Measurements from ENCODE around the gene S1PR3. TPM values are rescaled to one million over a fixed set of nuclear protein-coding genes. Genes with fewer than 3 reads are reported as not detected.

S1PR3 gene
- total and polyA plus RNA-seq, 9 of the 15 experiments (the other 6 are each of a cell fraction or from before 2014, with no cell fraction given): 0.03 to 2.0 (median 0.29) TPM

DNA sequence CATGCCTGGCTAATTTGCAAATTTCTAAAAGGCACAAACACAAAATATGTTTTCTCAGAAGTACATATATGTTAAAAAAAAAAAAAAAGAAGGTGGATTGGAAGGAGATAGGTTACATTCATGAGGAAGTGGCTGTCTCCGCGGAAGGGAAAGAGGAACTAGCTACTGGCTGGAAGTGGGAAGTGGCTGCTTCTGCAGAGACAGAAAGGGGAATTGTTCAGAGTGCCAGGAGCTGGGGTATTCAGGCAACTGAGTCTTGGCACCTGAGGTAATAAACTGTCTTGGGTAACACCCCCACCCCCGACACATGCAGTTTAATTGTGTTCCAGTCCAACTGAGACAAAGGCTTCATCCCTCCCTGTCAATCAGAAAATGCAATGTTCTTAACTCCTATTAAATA, 45.6 kb downstream of the S1PR3 start:
- FAIRE-seq: no peak
- no peak for ATAC-seq
- CTCF ChIA-PET (ENCODE audit: low intra/inter-chr PET ratio): no interaction called here
- no peak overlapping the region for H3K4me3 ChIP-seq
- H2AFZ ChIP-seq (ENCODE audit: low read depth, low read length): no peak overlapping the region
- no peaks in the 10 kb centered on the region for H4K20me1 ChIP-seq (replicated peaks; ENCODE audit: control insufficient read depth, insufficient read depth, low read length)
- in situ Hi-C loops (cut with MboI): no loop called here
- H3K9ac ChIP-seq (ENCODE audit: insufficient read depth in 1 of 2, low read depth in 2 of 2, low read length in 2 of 2): no peak overlapping the region
- BruUV-seq (replicated peaks): no TSS peak
- H3K9me1 ChIP-seq (ENCODE audit: control insufficient read depth, insufficient read depth, low read length): no peaks in the 10 kb centered on the region
- TF ChIP-seq, protein P1, sequence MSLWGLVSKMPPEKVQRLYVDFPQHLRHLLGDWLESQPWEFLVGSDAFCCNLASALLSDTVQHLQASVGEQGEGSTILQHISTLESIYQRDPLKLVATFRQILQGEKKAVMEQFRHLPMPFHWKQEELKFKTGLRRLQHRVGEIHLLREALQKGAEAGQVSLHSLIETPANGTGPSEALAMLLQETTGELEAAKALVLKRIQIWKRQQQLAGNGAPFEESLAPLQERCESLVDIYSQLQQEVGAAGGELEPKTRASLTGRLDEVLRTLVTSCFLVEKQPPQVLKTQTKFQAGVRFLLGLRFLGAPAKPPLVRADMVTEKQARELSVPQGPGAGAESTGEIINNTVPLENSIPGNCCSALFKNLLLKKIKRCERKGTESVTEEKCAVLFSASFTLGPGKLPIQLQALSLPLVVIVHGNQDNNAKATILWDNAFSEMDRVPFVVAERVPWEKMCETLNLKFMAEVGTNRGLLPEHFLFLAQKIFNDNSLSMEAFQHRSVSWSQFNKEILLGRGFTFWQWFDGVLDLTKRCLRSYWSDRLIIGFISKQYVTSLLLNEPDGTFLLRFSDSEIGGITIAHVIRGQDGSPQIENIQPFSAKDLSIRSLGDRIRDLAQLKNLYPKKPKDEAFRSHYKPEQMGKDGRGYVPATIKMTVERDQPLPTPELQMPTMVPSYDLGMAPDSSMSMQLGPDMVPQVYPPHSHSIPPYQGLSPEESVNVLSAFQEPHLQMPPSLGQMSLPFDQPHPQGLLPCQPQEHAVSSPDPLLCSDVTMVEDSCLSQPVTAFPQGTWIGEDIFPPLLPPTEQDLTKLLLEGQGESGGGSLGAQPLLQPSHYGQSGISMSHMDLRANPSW (CRISPR knock-in tag; IDR thresholded peaks at IDR 0.05): no peak
- TF ChIP-seq IRF2 (CRISPR knock-in tag; IDR thresholded peaks at IDR 0.05): no peak
- peak; percentile 85; the same call in 1 of the 2 replicates for TF ChIP-seq SPI1 (IDR thresholded peaks at IDR 0.05; ENCODE audit: borderline replicate concordance, low read depth, low read length)
- no peak for TF ChIP-seq CBFB (CRISPR knock-in tag; IDR thresholded peaks at IDR 0.05)
- no peak for TF ChIP-seq NCOR1 (IDR thresholded peaks at IDR 0.05)
- peak in 1 of 2 experiments; percentile 71; a peak in 1 of 4 replicates for TF ChIP-seq ETV6 (IDR thresholded peaks at IDR 0.05; ENCODE audit: borderline replicate concordance in 1 of 2, low read depth in 2 of 2, low read length in 1 of 2)
- no peak for TF ChIP-seq ETV6 (CRISPR knock-in tag; IDR thresholded peaks at IDR 0.05; ENCODE audit: borderline replicate concordance)
- no peak for TF ChIP-seq ZZZ3 (IDR thresholded peaks at IDR 0.05)
- TF ChIP-seq ZNF436 (CRISPR knock-in tag; IDR thresholded peaks at IDR 0.05): no peak
- no peak for TF ChIP-seq ZNF224 (CRISPR knock-in tag; IDR thresholded peaks at IDR 0.05)
- H3K4me1 ChIP-seq (replicated peaks in 1 of 2; ENCODE audit: control insufficient read depth in 2 of 2, insufficient read depth in 2 of 2, low read length in 2 of 2): no peaks in the 10 kb centered on the region
- H3K4me2 ChIP-seq (ENCODE audit: insufficient read depth, low read length): no peak overlapping the region
- H3K27me3 ChIP-seq (ENCODE audit: control insufficient read depth in 2 of 2, insufficient read depth in 2 of 2, low read length in 2 of 2): peaks cover 0 to under 1% of the 10 kb centered on the region in 2 experiments; a peak in 2 of 5 replicates
- DNase-seq (ENCODE audit: extremely low read depth in 1 of 4, low spot score in 3 of 4): no peak
- no peak overlapping the region for H3K27ac ChIP-seq (ENCODE audit: extremely low read depth, low read depth, low read length)
- intact Hi-C loops (cut with micrococcal nuclease): no loop called here
- POLR2A ChIA-PET: interaction anchor here (0.5 to 0.6 kb wide), 3 partner anchors 10 to 499 kb away, joined by 3 to 4 read pairs (median 4); no protein-coding TSS in a partner anchor
- no peaks in the 10 kb centered on the region for H3K79me2 ChIP-seq (ENCODE audit: control insufficient read depth, insufficient read depth, low read length)
- no peaks in the 10 kb centered on the region for H3K9me3 ChIP-seq (replicated peaks; ENCODE audit: control insufficient read depth, insufficient read depth, low read depth, low read length)
- H3K36me3 ChIP-seq (ENCODE audit: control insufficient read depth, insufficient read depth, low read length): no peaks in the 10 kb centered on the region
- 0% methylated on average over 1 of the region's 3 CpGs for WGBS (ENCODE audit: insufficient coverage, low coverage, missing lambda C conversion rate)
